GM12892 (cell line): ENCODE results near the gene PRICKLE4.

Experiments
- POLR2A ChIP-seq: IDR thresholded peaks from 2 replicates; pipeline ENCODE4 v1.6.1; 2011; ENCODE audit warnings: low read depth, low read length, control low read depth
- POLR2AphosphoS5 ChIP-seq: IDR thresholded peaks from 2 replicates; pipeline ENCODE4 v1.6.1; 2011; ENCODE audit warnings: low read depth, low read length, control low read depth
- TAF1 ChIP-seq: IDR thresholded peaks from 2 replicates; pipeline ENCODE4 v1.6.1; 2011; ENCODE audit warnings: low read depth, mild to moderate bottlenecking, control low read depth, low read length, borderline replicate concordance

DNA sequence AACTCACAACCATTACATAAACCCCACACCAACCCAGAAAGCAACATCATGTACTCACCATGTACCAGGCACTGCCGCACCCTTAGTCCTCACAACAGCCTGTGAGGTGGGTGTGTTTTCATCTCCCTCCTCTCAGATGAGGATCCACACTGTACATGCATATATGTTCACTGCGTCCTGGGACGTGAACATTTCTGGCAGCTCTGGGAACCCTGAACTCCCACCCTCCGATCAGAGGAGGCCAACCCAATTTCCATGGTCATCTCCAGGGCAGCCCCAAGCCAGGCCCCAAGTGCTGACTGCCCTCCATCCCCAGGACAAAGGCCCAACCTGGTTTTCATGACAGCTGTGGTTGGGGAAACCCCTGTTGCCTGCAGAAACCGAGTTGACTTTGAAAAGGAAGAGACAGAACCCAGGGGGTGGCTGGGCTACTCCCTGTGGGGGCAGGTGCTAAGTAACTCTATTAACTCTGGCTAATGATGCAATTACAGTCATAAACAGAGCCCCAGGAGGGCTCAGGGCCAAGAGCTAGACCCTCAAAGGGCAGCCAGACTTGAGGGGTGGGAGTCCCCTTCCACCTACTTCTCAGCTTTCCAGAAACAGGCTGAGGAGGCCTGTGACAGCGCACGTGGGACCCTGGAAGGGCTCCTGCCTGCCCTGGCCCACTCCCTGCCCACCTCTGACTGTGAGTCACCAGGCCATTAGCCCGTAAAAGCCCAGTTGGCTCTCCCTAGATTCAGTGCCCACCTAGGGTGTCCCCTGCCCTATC lies 47.8 kb upstream of the PRICKLE4 start:
- TF ChIP-seq POLR2A (peak; percentile 65), TAF1 (peak; percentile 57; the same call in 1 of the 2 replicates), POLR2AphosphoS5 (peak; percentile 54; the same call in 1 of the 2 replicates)
